Cardiac fibroblast (primary cell): Measurements from ENCODE around the gene LMX1A.

ENCODE experiments used
- DNase-seq, 2 donors: peaks; one replicate each; pipeline versions ENCODE4 v3.0.0 to v3.0.0-alpha.2; 2010; ENCODE audit warnings: low read depth in 2 of 2
- H3K4me3 ChIP-seq, 2 donors: replicated peaks in 1 of 2; 1 replicate in 1 of 2; 2 replicates in 1 of 2; pipeline ENCODE4 v1.5.1; 2011; ENCODE audit warnings: low read depth in 2 of 2, low read length in 2 of 2, mild to moderate bottlenecking in 2 of 2, moderate library complexity in 1 of 2
- CTCF ChIP-seq: IDR thresholded peaks from one replicate; pipeline ENCODE4 v1.5.1; 2011; ENCODE audit warnings: low read depth, mild to moderate bottlenecking, low read length, inconsistent platforms

LMX1A gene

GRCh38 chr1:165216254-165216653 lies 140.3 kb downstream of the LMX1A start:
- H3K4me3 ChIP-seq, result no peak overlapping the region
- TF ChIP-seq CTCF, result no peak
- no peak for DNase-seq

- TF ChIP-seq CTCF, result no peak
- no peak overlapping the region for H3K4me3 ChIP-seq
- DNase-seq, result no peak
Observed at GRCh38 chr1:165215676-165216075, 140.8 kb downstream of the LMX1A start.

GRCh38 chr1:165212229-165212628 lies 144.3 kb downstream of the LMX1A start:
- no peak for TF ChIP-seq CTCF
- no peak for DNase-seq
- H3K4me3 ChIP-seq, result no peak overlapping the region

GRCh38 chr1:165207853-165208515 lies 148.5 kb downstream of the LMX1A start:
- TF ChIP-seq CTCF, result no peak
- no peak overlapping the region for H3K4me3 ChIP-seq
- DNase-seq, result no peak

GRCh38 chr1:165205145-165205544 lies 151.4 kb downstream of the LMX1A start:
- no peak for TF ChIP-seq CTCF
- H3K4me3 ChIP-seq, result no peak overlapping the region
- DNase-seq, result no peak

- TF ChIP-seq CTCF, result no peak
- H3K4me3 ChIP-seq, result no peak overlapping the region
- DNase-seq, result no peak
Observed at GRCh38 chr1:165204548-165204947, 152.0 kb downstream of the LMX1A start.

- no peak for TF ChIP-seq CTCF
- DNase-seq, result no peak
- no peak overlapping the region for H3K4me3 ChIP-seq
Observed at GRCh38 chr1:165191087-165191486, 165.4 kb downstream of the LMX1A start.
